ACC112 (cell line): Measurements from ENCODE around the gene LRRFIP1.

ENCODE experiments used
- H2AFZ ChIP-seq: fragments of 200-600 bp; sonication (generic); one replicate; pipeline ENCODE4 v1.6.0; 2017; ENCODE audit warnings: antibody characterized with exemption, low read length; ENCODE audit not compliant: unreplicated experiment
- H3K27ac ChIP-seq: fragments of 200-600 bp; sonication (generic); 2 replicates; pipeline ENCODE4 v1.5.1; 2014; ENCODE audit warnings: low read depth, mild to moderate bottlenecking, antibody characterized with exemption, low read length, moderate library complexity
- H3K27me3 ChIP-seq: fragments of 200-600 bp; sonication (generic); 2 replicates; pipeline ENCODE4 v1.6.1; 2014; ENCODE audit warnings: mild to moderate bottlenecking, antibody characterized with exemption, low read length, moderate library complexity, mixed read lengths; ENCODE audit not compliant: insufficient read depth
- H3K36me3 ChIP-seq: fragments of 200-600 bp; sonication (generic); 2 replicates; pipeline ENCODE4 v1.6.1; 2016; ENCODE audit warnings: mild to moderate bottlenecking, antibody characterized with exemption, low read length, moderate library complexity, mixed read lengths; ENCODE audit not compliant: insufficient read depth
- H3K4me1 ChIP-seq: fragments of 200-600 bp; sonication (generic); one replicate; pipeline ENCODE4 v1.6.1; 2016; ENCODE audit warnings: low read length, mixed read lengths; ENCODE audit not compliant: insufficient read depth, unreplicated experiment, control insufficient read depth
- H3K4me3 ChIP-seq: fragments of 200-600 bp; sonication (generic); 2 replicates; pipeline ENCODE4 v1.5.1; 2014; ENCODE audit warnings: mild to moderate bottlenecking, low read depth, low read length
- H3K79me2 ChIP-seq: fragments of 200-600 bp; sonication (generic); one replicate; pipeline ENCODE4 v1.6.0; 2016; ENCODE audit warnings: low read length; ENCODE audit not compliant: control insufficient read depth, unreplicated experiment, insufficient read depth

Gene LRRFIP1

GRCh38 chr2:237799060-237799428 is 171.7 kb downstream of the LRRFIP1 start:
- H3K79me2 ChIP-seq = no peaks in the 10 kb centered on the region
- no peak overlapping the region for H3K27ac ChIP-seq
- no peak overlapping the region for H3K4me3 ChIP-seq
- no peaks in the 10 kb centered on the region for H3K4me1 ChIP-seq
- no peaks in the 10 kb centered on the region for H3K36me3 ChIP-seq
- no peak overlapping the region for H2AFZ ChIP-seq
- no peaks in the 10 kb centered on the region for H3K27me3 ChIP-seq

- Histone ChIP-seq H3K4me3 (no peak overlapping the region), H3K27ac (no peak overlapping the region), H2AFZ (no peak overlapping the region), H3K4me1 (no peaks in the 10 kb centered on the region), H3K79me2 (no peaks in the 10 kb centered on the region), H3K27me3 (0 out of 2 replicates have a peak, but pooled peaks cover 8% of the 10 kb centered on the region), H3K36me3 (no peaks in the 10 kb centered on the region)
These were observed 174.1 kb downstream of the LRRFIP1 start for GRCh38 chr2:237801466-237801865.

GRCh38 chr2:237806334-237806733 is 178.9 kb downstream of the LRRFIP1 start:
- H3K4me1 ChIP-seq = no peaks in the 10 kb centered on the region

GRCh38 chr2:237815637-237816036 is 188.2 kb downstream of the LRRFIP1 start:
- H3K27ac ChIP-seq = no peak overlapping the region
- H3K4me3 ChIP-seq = no peak overlapping the region
- H3K36me3 ChIP-seq = no peaks in the 10 kb centered on the region
- H3K27me3 ChIP-seq = peaks cover 23% of the 10 kb centered on the region
- no peak overlapping the region for H2AFZ ChIP-seq
- H3K79me2 ChIP-seq = no peaks in the 10 kb centered on the region
- H3K4me1 ChIP-seq = peaks cover 10% of the 10 kb centered on the region

More at GRCh38 chr2:237806334-237806733, 178.9 kb downstream of the LRRFIP1 start:
- Histone ChIP-seq H3K27ac (no peak overlapping the region), H3K79me2 (no peaks in the 10 kb centered on the region), H3K27me3 (peaks cover 38% of the 10 kb centered on the region), H3K36me3 (no peaks in the 10 kb centered on the region), H2AFZ (no peak overlapping the region), H3K4me3 (no peak overlapping the region)

GRCh38 chr2:237816531-237816930 is 189.1 kb downstream of the LRRFIP1 start:
- no peak overlapping the region for H2AFZ ChIP-seq
- no peak overlapping the region for H3K4me3 ChIP-seq
- peaks cover 18% of the 10 kb centered on the region for H3K27me3 ChIP-seq
- H3K36me3 ChIP-seq = no peaks in the 10 kb centered on the region
- no peaks in the 10 kb centered on the region for H3K79me2 ChIP-seq
- peaks cover 10% of the 10 kb centered on the region for H3K4me1 ChIP-seq
- no peak overlapping the region for H3K27ac ChIP-seq

- H2AFZ ChIP-seq = no peak overlapping the region
- peaks cover 5% of the 10 kb centered on the region for H3K27me3 ChIP-seq
- peaks cover 10% of the 10 kb centered on the region for H3K4me1 ChIP-seq
- no peak overlapping the region; the same call in 1 of the 2 replicates for H3K27ac ChIP-seq
- no peaks in the 10 kb centered on the region for H3K79me2 ChIP-seq
- no peaks in the 10 kb centered on the region for H3K36me3 ChIP-seq
- 0 out of 2 replicates have a peak overlapping the region, but pooled peaks have one; percentile 3 for H3K4me3 ChIP-seq
These were observed 190.7 kb downstream of the LRRFIP1 start for GRCh38 chr2:237818066-237818473.

- H3K4me3 ChIP-seq = no peak overlapping the region
- no peaks in the 10 kb centered on the region for H3K79me2 ChIP-seq
- no peak overlapping the region for H2AFZ ChIP-seq
- H3K27me3 ChIP-seq = no peaks in the 10 kb centered on the region
- H3K4me1 ChIP-seq = peaks cover 10% of the 10 kb centered on the region
- H3K27ac ChIP-seq = no peak overlapping the region
- no peaks in the 10 kb centered on the region for H3K36me3 ChIP-seq
These were observed 191.8 kb downstream of the LRRFIP1 start for GRCh38 chr2:237819231-237819630.

- Histone ChIP-seq H3K27ac (no peak overlapping the region), H2AFZ (no peak overlapping the region), H3K79me2 (no peaks in the 10 kb centered on the region)
These were observed 193.0 kb downstream of the LRRFIP1 start for GRCh38 chr2:237820421-237820820.

GRCh38 chr2:237823544-237823943 is 196.2 kb downstream of the LRRFIP1 start:
- H3K4me1 ChIP-seq = no peaks in the 10 kb centered on the region
- H3K79me2 ChIP-seq = no peaks in the 10 kb centered on the region
- no peaks in the 10 kb centered on the region for H3K36me3 ChIP-seq
- H3K27ac ChIP-seq = no peak overlapping the region
- no peak overlapping the region for H3K4me3 ChIP-seq
- no peak overlapping the region for H2AFZ ChIP-seq
- H3K27me3 ChIP-seq = no peaks in the 10 kb centered on the region

More at GRCh38 chr2:237820421-237820820, 193.0 kb downstream of the LRRFIP1 start:
- Histone ChIP-seq H3K27me3 (no peaks in the 10 kb centered on the region), H3K4me1 (peaks cover 10% of the 10 kb centered on the region), H3K4me3 (no peak overlapping the region), H3K36me3 (no peaks in the 10 kb centered on the region)

- Histone ChIP-seq H3K4me1 (no peaks in the 10 kb centered on the region), H3K4me3 (no peak overlapping the region), H2AFZ (no peak overlapping the region), H3K27me3 (no peaks in the 10 kb centered on the region), H3K79me2 (no peaks in the 10 kb centered on the region), H3K36me3 (no peaks in the 10 kb centered on the region), H3K27ac (no peak overlapping the region)
These were observed 196.7 kb downstream of the LRRFIP1 start for GRCh38 chr2:237824085-237824484.

- Histone ChIP-seq H3K4me1 (no peaks in the 10 kb centered on the region), H3K27ac (no peak overlapping the region), H3K36me3 (no peaks in the 10 kb centered on the region), H3K27me3 (no peaks in the 10 kb centered on the region), H3K79me2 (no peaks in the 10 kb centered on the region), H2AFZ (no peak overlapping the region), H3K4me3 (no peak overlapping the region)
These were observed 200.1 kb downstream of the LRRFIP1 start for GRCh38 chr2:237827421-237827987.
